ENCODE data around the gene DCST1. TPM values are rescaled to one million over a fixed set of nuclear protein-coding genes. Genes with fewer than 3 reads are reported as not detected.

Gene DCST1
- total and polyA plus RNA-seq, 2 of the 4 experiments (the other 2 are of a cell fraction): not detected

DNA sequence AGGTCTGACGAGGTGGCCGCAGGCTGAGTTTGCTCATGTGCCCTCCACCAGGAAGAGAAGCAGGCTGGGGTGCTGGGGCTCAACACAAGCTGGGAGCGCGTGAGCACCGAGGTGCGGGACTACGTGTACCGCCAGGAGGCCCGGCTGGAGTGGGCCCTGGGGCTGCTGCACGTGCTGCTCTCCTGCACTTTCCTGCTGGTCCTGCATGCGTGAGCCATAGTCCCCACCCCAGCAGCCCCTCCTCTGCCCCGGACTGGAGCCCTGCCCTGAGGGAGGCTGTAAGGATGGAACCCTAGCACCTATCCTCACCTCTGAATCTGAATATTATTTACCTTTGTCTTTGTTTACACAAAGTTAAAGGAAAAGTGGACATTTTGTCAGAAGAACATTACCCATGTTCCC, 9.7 kb downstream of the DCST1 start:
- Histone ChIP-seq H3K4ac (ENCODE audit: low read depth, low read length) (no peak overlapping the region), H3K56ac (ENCODE audit: extremely low read depth, insufficient read depth, low read length) (no peak overlapping the region), H4K20me1 (ENCODE audit: insufficient read depth, low read length) (no peaks in the 10 kb centered on the region; the same call in 1 of the 2 replicates), H3K4me3 (ENCODE audit: insufficient read depth, low read depth, low read length) (no peak overlapping the region), H2AK5ac (ENCODE audit: low read depth, low read length) (no peak overlapping the region), H2AFZ (replicated peaks; ENCODE audit: low read length, poor library complexity) (no peak overlapping the region), H3K27me3 (ENCODE audit: control insufficient read depth, insufficient read depth, low read length) (peaks cover 21% of the 10 kb centered on the region), H4K8ac (ENCODE audit: low read depth in 2 of 2, low read length in 2 of 2) (no peak overlapping the region), H3K14ac (replicated peaks; ENCODE audit: low read depth, low read length) (no peak overlapping the region), H3K4me2 (ENCODE audit: low read depth, low read length) (no peak overlapping the region), H4K91ac (ENCODE audit: insufficient read depth, low read depth, low read length) (no peak overlapping the region), H3K9me3 (ENCODE audit: control insufficient read depth, insufficient read depth, low read length) (no peaks in the 10 kb centered on the region), H3K9me1 (ENCODE audit: insufficient read depth, low read length) (peaks cover 8% of the 10 kb centered on the region), H3K79me1 (ENCODE audit: low read depth in 1 of 2, low read length in 2 of 2) (no peaks in the 10 kb centered on the region), H3K18ac (ENCODE audit: low read depth, low read length) (no peak overlapping the region), H2AK9ac (replicated peaks; ENCODE audit: low read depth, low read length, poor library complexity) (no peak overlapping the region), H2BK20ac (ENCODE audit: low read depth, low read length) (no peak overlapping the region), H3K9ac (ENCODE audit: low read depth, low read length) (no peak overlapping the region), H2BK120ac (ENCODE audit: low read depth, low read length) (no peak overlapping the region), H2BK5ac (ENCODE audit: low read depth, low read length, poor library complexity, severe bottlenecking) (no peak overlapping the region), H3K4me1 (ENCODE audit: control insufficient read depth, insufficient read depth, low read length) (peaks cover 7% of the 10 kb centered on the region), H3K36me3 (ENCODE audit: control insufficient read depth, insufficient read depth, low read length) (no peaks in the 10 kb centered on the region), H2BK15ac (ENCODE audit: low read depth, low read length) (no peak overlapping the region), H4K5ac (ENCODE audit: low read depth, low read length) (no peak overlapping the region), H3K23ac (ENCODE audit: low read depth, low read length) (no peak overlapping the region), H3K27ac (ENCODE audit: insufficient read depth, low read length) (no peak overlapping the region)
- DNase-seq (no peak), ATAC-seq (ENCODE audit: low read depth) (no peak)
- in situ Hi-C loops (cut with MboI; ENCODE audit: low sequenced_read_pairs): no loop called here
- BruUV-seq (replicated peaks): no TSS peak
- CTCF ChIA-PET: interaction anchor here (1.4 to 2.4 kb wide), 3 partner anchors 16 to 42 kb away, joined by 7 to 12 read pairs (median 9); no protein-coding TSS in a partner anchor
- WGBS, 2 experiments (ENCODE audit: extremely low coverage in 2 of 2, insufficient read length in 1 of 2): 60% methylated on average over 2 of the region's 12 CpGs; no CpG with 5 or more reads in 1 of the 2 experiments
- intact Hi-C loops (cut with micrococcal nuclease): no loop called here
- TF ChIP-seq RCOR1 (IDR thresholded peaks at IDR 0.05; ENCODE audit: insufficient replicate concordance, low read length): no peak
- dilution Hi-C loops (cut with HindIII; ENCODE audit: low sequenced_read_pairs, unreplicated experiment): no loop called here
- POLR2A ChIA-PET (ENCODE audit: unreplicated experiment): no interaction called here

Measured in IMR-90 (cell line).